Osteoblast (primary cell): ENCODE data around the gene CNPY2. TPM values are rescaled to one million over a fixed set of nuclear protein-coding genes. Genes with fewer than 3 reads are reported as not detected.
A peak's percentile ranks its signal among the peaks of the same experiment; 100 is the strongest.

Source experiments
- DNase-seq: peaks from one replicate; pipeline ENCODE4 v3.0.0; 2011; ENCODE audit warnings: low spot score, mixed read lengths; ENCODE audit not compliant: insufficient read length; ENCODE audit errors: missing footprints
- H2AFZ ChIP-seq: 2 replicates; pipeline ENCODE4 v1.6.0; 2011; ENCODE audit warnings: mild to moderate bottlenecking, low read length
- H3K27ac ChIP-seq: 2 replicates; pipeline ENCODE4 v1.5.1; 2011; ENCODE audit warnings: mild to moderate bottlenecking, low read depth, low read length, moderate library complexity
- H3K27me3 ChIP-seq: 2 replicates; pipeline ENCODE4 v1.6.0; 2012; ENCODE audit warnings: mild to moderate bottlenecking, control low read depth, inconsistent platforms, low read length, moderate library complexity; ENCODE audit not compliant: insufficient read depth
- H3K36me3 ChIP-seq: 2 replicates; pipeline ENCODE4 v1.5.1; 2011; ENCODE audit warnings: mild to moderate bottlenecking, low read length, control low read depth, moderate library complexity; ENCODE audit not compliant: insufficient read depth
- H3K4me1 ChIP-seq: 2 replicates; pipeline ENCODE4 v1.5.1; 2011; ENCODE audit warnings: mild to moderate bottlenecking, low read length, control low read depth, moderate library complexity; ENCODE audit not compliant: insufficient read depth
- H3K4me2 ChIP-seq: 2 replicates; pipeline ENCODE4 v1.6.0; 2011; ENCODE audit warnings: mild to moderate bottlenecking, low read length; ENCODE audit not compliant: insufficient read depth
- H3K4me3 ChIP-seq: fragments of 200-600 bp; sonication (generic); 3 replicates; pipeline ENCODE4 v1.5.1; 2012; ENCODE audit warnings: mild to moderate bottlenecking, low read length, inconsistent platforms; ENCODE audit not compliant: insufficient read depth
- H3K79me2 ChIP-seq: 2 replicates; pipeline ENCODE4 v1.6.0; 2012; ENCODE audit warnings: mild to moderate bottlenecking, low read length, control low read depth, inconsistent platforms; ENCODE audit not compliant: insufficient read depth
- H3K9me3 ChIP-seq: 2 replicates; pipeline ENCODE4 v1.5.1; 2011; ENCODE audit warnings: low read depth, low read length, control low read depth
- H4K20me1 ChIP-seq: 2 replicates; pipeline ENCODE4 v1.6.0; 2012; ENCODE audit warnings: mild to moderate bottlenecking, low read length, control low read depth; ENCODE audit not compliant: insufficient read depth
- CTCF ChIP-seq: IDR thresholded peaks from 2 replicates; pipeline ENCODE4 v1.5.1; 2011; ENCODE audit warnings: mild to moderate bottlenecking, low read depth, low read length, moderate library complexity; ENCODE audit errors: extremely low read depth
- total RNA-seq: library from RNA; depleted of rRNA; stranded (reverse); fragments of >200 nt; gene quantifications from 2 replicates; pipeline ENCODE4 v1.2.3, GENCODE V29; 2012

Gene CNPY2
- total RNA-seq, 1 donor, result 82.5 TPM

- Histone ChIP-seq H3K4me3 (peak within 1 kb of the TSS; percentile 96), H3K36me3 (peaks cover 15% of the 10 kb centered on the region), H3K27me3 (no peaks in the 10 kb centered on the region), H4K20me1 (peaks cover 17% of the 10 kb centered on the region), H2AFZ (peak within 1 kb of the TSS; percentile 90), H3K79me2 (peaks cover 44% of the 10 kb centered on the region), H3K4me2 (peak within 1 kb of the TSS; percentile 82), H3K27ac (peak within 1 kb of the TSS; percentile 89), H3K4me1 (peaks cover 16% of the 10 kb centered on the region), H3K9me3 (no peaks in the 10 kb centered on the region)
- no peak for TF ChIP-seq CTCF
- peak; percentile 97 for DNase-seq
Observed at GRCh38 chr12:56359851-56360767, 44.3 kb upstream of the CNPY2 start, which contains the start of gene STAT2. Gene STAT2 (minus strand): TSS chr12:56360107. CDS start chr12:56356571, 3,536 bp downstream.

GRCh38 chr12:56358836-56359532 is 43.2 kb upstream of the CNPY2 start:
- Histone ChIP-seq H3K79me2 (peaks cover 53% of the 10 kb centered on the region), H4K20me1 (peaks cover 22% of the 10 kb centered on the region), H2AFZ (no peak overlapping the region), H3K36me3 (peaks cover 27% of the 10 kb centered on the region), H3K9me3 (no peaks in the 10 kb centered on the region), H3K27ac (peak overlapping the region; percentile 89), H3K4me2 (peak overlapping the region; percentile 82), H3K4me3 (peak overlapping the region; percentile 96), H3K4me1 (peaks cover 16% of the 10 kb centered on the region), H3K27me3 (no peaks in the 10 kb centered on the region)
- no peak for TF ChIP-seq CTCF
- peak; percentile 54 for DNase-seq

- TF ChIP-seq CTCF, result no peak
- Histone ChIP-seq H2AFZ (no peak overlapping the region), H3K36me3 (peaks cover 90% of the 10 kb centered on the region), H3K4me3 (no peak overlapping the region), H3K79me2 (peaks cover 22% of the 10 kb centered on the region), H3K4me1 (no peaks in the 10 kb centered on the region), H3K27ac (no peak overlapping the region), H3K27me3 (no peaks in the 10 kb centered on the region), H3K9me3 (no peaks in the 10 kb centered on the region), H4K20me1 (peaks cover 15% of the 10 kb centered on the region), H3K4me2 (no peak overlapping the region)
- DNase-seq, result peak; percentile 13
Observed at GRCh38 chr12:56351325-56351724, 35.5 kb upstream of the CNPY2 start.

- DNase-seq, result no peak
- Histone ChIP-seq H2AFZ (no peak overlapping the region), H3K36me3 (peaks cover 90% of the 10 kb centered on the region), H4K20me1 (peaks cover 9% of the 10 kb centered on the region), H3K27ac (no peak overlapping the region), H3K4me3 (no peak overlapping the region), H3K79me2 (peaks cover 15% of the 10 kb centered on the region), H3K27me3 (no peaks in the 10 kb centered on the region), H3K9me3 (no peaks in the 10 kb centered on the region), H3K4me1 (no peaks in the 10 kb centered on the region), H3K4me2 (no peak overlapping the region)
- no peak for TF ChIP-seq CTCF
Observed at GRCh38 chr12:56350662-56351061, 34.9 kb upstream of the CNPY2 start.
